Kidney epithelial cell (primary cell): ENCODE data around the gene OTOA. TPM values are rescaled to one million over a fixed set of nuclear protein-coding genes. Genes with fewer than 3 reads are reported as not detected.
"Not testable (repeated sequence)": the region's sequence is repeated elsewhere in the genome, so short reads cannot be mapped to it uniquely, and the experiment has no call there.

Source experiments
- DNase-seq: peaks from one replicate; pipeline ENCODE4 v3.0.0-alpha.2; 2010; ENCODE audit warnings: low read depth
- H3K27me3 ChIP-seq: 2 replicates; pipeline ENCODE4 v1.6.0; 2011; ENCODE audit warnings: low read length; ENCODE audit not compliant: control insufficient read depth, insufficient read depth
- H3K36me3 ChIP-seq: 2 replicates; pipeline ENCODE4 v1.5.1; 2011; ENCODE audit warnings: low read length; ENCODE audit not compliant: control insufficient read depth, insufficient read depth
- H3K4me3 ChIP-seq: 2 replicates; pipeline ENCODE4 v1.5.1; 2011; ENCODE audit warnings: low read depth, mild to moderate bottlenecking, control low read depth, low read length
- CTCF ChIP-seq: IDR thresholded peaks from 2 replicates; pipeline ENCODE4 v1.5.1; 2011; ENCODE audit warnings: mild to moderate bottlenecking, moderate library complexity, low read length, control low read depth, inconsistent platforms; ENCODE audit not compliant: insufficient read depth, poor library complexity, severe bottlenecking
- total RNA-seq: library from RNA; depleted of rRNA; stranded (reverse); fragments of >200 nt; gene quantifications from 2 replicates; pipeline ENCODE4 v1.2.3, GENCODE V29; 2015

The OTOA gene
- total RNA-seq, 1 donor from 2014 or later, result 0.17 TPM

DNA sequence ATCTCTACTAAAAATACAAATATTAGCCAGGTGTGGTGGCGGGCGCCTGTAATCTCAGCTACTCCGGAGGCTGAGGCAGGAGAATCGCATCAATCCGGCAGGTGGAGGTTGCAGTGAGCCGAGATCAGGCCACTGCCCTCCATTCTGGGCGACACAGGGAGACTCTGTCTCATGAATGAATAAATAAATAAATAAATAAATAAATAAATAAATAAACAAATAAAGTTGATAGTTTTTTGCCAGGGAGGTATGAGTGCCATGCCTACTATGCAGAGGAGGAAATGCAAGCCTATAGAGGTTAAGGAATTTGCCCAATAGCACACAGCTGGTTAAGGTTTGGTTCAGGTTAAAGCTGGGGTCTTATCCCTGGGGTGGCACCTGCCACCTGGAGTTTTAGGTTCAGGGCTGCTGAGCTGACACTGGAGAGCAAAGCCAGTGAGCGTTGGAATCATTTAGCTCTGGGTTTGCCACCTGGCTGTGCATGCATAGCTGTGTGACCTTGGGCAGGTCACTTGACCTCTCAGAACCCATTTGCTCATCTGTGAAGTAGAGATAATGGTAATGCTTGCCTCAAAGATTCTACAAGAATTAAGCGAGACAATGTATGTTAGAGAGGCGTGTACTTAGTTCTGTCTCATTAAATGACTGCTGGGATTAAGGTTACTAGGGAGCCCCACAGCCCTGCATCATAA lies 1.2 kb downstream of the OTOA start:
- no peak for TF ChIP-seq CTCF
- H3K36me3 ChIP-seq, result no peaks in the 10 kb centered on the region
- no peak overlapping the region for H3K4me3 ChIP-seq
- H3K27me3 ChIP-seq, result peaks cover 16% of the 10 kb centered on the region
- no peak for DNase-seq

DNA sequence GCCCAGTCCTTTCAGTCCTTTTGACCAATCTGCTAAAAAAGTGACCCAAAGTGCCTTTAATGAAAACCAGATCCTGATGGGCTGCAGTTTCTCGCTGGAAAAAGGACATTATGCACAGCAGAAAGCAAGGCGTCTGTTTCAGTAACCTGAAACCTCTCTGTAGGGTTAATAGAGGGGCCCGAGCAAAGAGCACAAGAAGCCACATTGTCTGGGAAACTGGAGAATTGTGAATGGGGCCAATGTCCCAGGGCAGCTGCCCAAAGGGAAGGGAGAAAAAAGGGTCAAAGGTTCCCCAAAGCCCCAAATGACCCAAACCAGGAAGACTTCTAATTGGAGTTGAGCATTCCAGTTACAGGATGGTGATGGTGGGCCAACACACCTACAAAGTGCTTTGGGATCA lies 3.0 kb downstream of the OTOA start:
- H3K4me3 ChIP-seq, result no peak overlapping the region
- no peak for DNase-seq
- no peak for TF ChIP-seq CTCF
- peaks cover 16% of the 10 kb centered on the region for H3K27me3 ChIP-seq
- H3K36me3 ChIP-seq, result no peaks in the 10 kb centered on the region

- no peak for TF ChIP-seq CTCF
- Histone ChIP-seq H3K4me3 (no peak overlapping the region), H3K27me3 (peaks cover 16% of the 10 kb centered on the region), H3K36me3 (no peaks in the 10 kb centered on the region)
- DNase-seq, result no peak
These were observed 3.8 kb downstream of the OTOA start for GRCh38 chr16:21667575-21667974.

GRCh38 chr16:21673469-21673868 lies 9.7 kb downstream of the OTOA start:
- no peaks in the 10 kb centered on the region for H3K27me3 ChIP-seq

GRCh38 chr16:21674456-21674855 lies 10.7 kb downstream of the OTOA start:
- DNase-seq, result not testable (repeated sequence)

More at GRCh38 chr16:21673469-21673868, 9.7 kb downstream of the OTOA start:
- TF ChIP-seq CTCF, result no peak
- Histone ChIP-seq H3K36me3 (no peaks in the 10 kb centered on the region), H3K4me3 (no peak overlapping the region)
- no peak for DNase-seq

GRCh38 chr16:21680714-21681113 lies 16.9 kb downstream of the OTOA start:
- not testable (repeated sequence) for H3K36me3 ChIP-seq, H3K27me3 ChIP-seq, H3K4me3 ChIP-seq, DNase-seq

More at GRCh38 chr16:21674456-21674855, 10.7 kb downstream of the OTOA start:
- not testable (repeated sequence) for H3K27me3 ChIP-seq, H3K4me3 ChIP-seq, H3K36me3 ChIP-seq

DNA sequence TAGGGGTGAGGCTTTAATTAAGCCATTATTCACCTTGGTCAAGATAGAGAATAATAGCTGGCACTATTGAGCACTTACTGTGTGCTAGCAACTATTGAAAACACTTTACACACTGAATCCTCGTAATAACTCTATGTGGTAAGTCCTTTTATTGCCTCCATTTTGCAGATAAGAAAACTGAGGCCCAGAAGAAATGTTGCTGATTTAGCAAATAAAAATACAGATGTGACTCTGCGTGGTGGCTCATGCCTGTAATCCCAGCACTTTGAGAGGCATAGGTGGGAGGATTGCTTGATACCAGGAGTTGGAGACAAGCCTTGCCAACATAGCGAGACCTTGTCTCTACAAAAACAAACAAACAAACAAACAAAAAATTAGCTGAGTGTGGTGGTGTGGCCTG lies 19.4 kb downstream of the OTOA start:
- no peak for DNase-seq
- H3K4me3 ChIP-seq, result no peak overlapping the region
- no peaks in the 10 kb centered on the region for H3K27me3 ChIP-seq
- TF ChIP-seq CTCF, result no peak
- no peaks in the 10 kb centered on the region for H3K36me3 ChIP-seq
